ENCODE data around the gene CD83. TPM values are rescaled to one million over a fixed set of nuclear protein-coding genes. Genes with fewer than 3 reads are reported as not detected.

CD83 gene
- total and polyA plus RNA-seq, 9 of the 15 experiments (the other 6 are each of a cell fraction or from before 2014, with no cell fraction given), result 2.5 to 4.1 (median 3.4) TPM

DNA sequence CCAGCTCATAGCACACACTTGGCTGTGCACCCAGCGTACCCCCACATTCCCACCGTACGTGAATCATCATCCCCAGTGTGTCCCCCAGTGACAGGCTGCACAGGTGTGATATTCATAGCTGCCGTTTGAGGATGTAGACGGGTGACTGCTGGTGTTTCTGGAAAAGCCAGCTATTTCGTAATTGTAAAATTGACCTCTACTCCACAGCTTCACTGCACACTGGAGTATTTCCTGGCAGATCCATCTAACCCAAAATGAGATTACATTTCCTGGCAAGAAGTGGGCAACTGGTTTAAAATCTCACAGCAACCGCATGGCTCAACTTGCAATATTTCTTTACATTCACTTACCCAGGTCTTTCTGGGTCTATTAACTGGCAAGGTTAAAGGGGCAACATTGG, 30.3 kb downstream of the CD83 start:
- no peak overlapping the region for H3K4me3 ChIP-seq
- in situ Hi-C loops (cut with MboI), result loop anchor here (5.0 kb wide), 1 partner anchor 241 kb away; no protein-coding TSS in a partner anchor
- no peak for FAIRE-seq

DNA sequence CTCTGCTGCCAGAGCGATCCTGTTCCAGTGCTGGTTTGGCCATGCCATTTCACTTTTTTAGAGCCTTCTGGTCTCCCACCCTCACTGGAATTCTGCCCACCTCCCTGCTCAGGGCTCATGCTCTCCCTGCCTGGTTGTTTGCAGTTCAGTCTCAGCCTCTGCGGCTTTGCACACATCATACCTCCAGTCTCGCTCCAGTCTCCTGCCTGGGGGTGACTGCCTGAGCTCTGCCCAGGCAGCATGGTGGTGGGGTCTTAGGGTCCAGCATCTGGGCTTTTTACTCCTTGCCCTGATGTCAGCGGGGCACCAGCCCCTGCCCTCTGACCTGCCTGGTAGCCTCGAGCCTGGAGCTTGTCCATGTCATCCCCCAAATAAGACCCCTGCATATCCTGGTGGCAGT, 30.9 kb downstream of the CD83 start:
- intact Hi-C loops (cut with micrococcal nuclease) (no loop called here), in situ Hi-C loops (cut with MboI) (loop anchor here (5.0 kb wide), 1 partner anchor 241 kb away; no protein-coding TSS in a partner anchor)
- TF ChIP-seq CEBPB (tag; IDR thresholded peaks at IDR 0.05) (no peak), POLR2AphosphoS2 (IDR thresholded peaks at IDR 0.05; ENCODE audit: low read length) (no peak), SIRT6 (IDR thresholded peaks at IDR 0.05; ENCODE audit: low read depth, low read length) (no peak), C11orf30 (IDR thresholded peaks at IDR 0.05; ENCODE audit: low read depth) (no peak), KDM1A (IDR thresholded peaks at IDR 0.05) (no peak), ZSCAN29 (IDR thresholded peaks at IDR 0.05) (no peak), SAFB2 (IDR thresholded peaks at IDR 0.05; ENCODE audit: borderline replicate concordance, low read depth, low read length, severe bottlenecking) (no peak), CBX8 (IDR thresholded peaks at IDR 0.05; ENCODE audit: borderline replicate concordance, extremely low read depth, low read depth, low read length, poor library complexity, severe bottlenecking) (no peak), ZNF12 (CRISPR knock-in tag; IDR thresholded peaks at IDR 0.05) (no peak), ZNF324 (CRISPR knock-in tag; IDR thresholded peaks at IDR 0.05) (no peak), ZNF766 (CRISPR knock-in tag; conservative IDR thresholded peaks at IDR 0.05) (no peak)
- TF ChIP-seq, protein P1, sequence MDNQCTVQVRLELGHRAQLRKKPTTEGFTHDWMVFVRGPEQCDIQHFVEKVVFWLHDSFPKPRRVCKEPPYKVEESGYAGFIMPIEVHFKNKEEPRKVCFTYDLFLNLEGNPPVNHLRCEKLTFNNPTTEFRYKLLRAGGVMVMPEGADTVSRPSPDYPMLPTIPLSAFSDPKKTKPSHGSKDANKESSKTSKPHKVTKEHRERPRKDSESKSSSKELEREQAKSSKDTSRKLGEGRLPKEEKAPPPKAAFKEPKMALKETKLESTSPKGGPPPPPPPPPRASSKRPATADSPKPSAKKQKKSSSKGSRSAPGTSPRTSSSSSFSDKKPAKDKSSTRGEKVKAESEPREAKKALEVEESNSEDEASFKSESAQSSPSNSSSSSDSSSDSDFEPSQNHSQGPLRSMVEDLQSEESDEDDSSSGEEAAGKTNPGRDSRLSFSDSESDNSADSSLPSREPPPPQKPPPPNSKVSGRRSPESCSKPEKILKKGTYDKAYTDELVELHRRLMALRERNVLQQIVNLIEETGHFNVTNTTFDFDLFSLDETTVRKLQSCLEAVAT (IDR thresholded peaks at IDR 0.05), result no peak
- no peak overlapping the region for H3K4me2 ChIP-seq (ENCODE audit: insufficient read depth, low read length)
- H3K36me3 ChIP-seq (ENCODE audit: control insufficient read depth, insufficient read depth, low read length), result no peaks in the 10 kb centered on the region
- FAIRE-seq (no peak), ATAC-seq (no peak), DNase-seq (ENCODE audit: extremely low read depth in 1 of 4, low spot score in 3 of 4) (no peak)
- H4K20me1 ChIP-seq (replicated peaks; ENCODE audit: control insufficient read depth, insufficient read depth, low read length), result no peaks in the 10 kb centered on the region
- H3K27me3 ChIP-seq (ENCODE audit: control insufficient read depth in 2 of 2, insufficient read depth in 2 of 2, low read length in 2 of 2), result peaks cover 18 to 39% of the 10 kb centered on the region in 2 experiments; a peak in 4 of 5 replicates
- no peaks in the 10 kb centered on the region for H3K79me2 ChIP-seq (ENCODE audit: control insufficient read depth, insufficient read depth, low read length)
- CTCF ChIA-PET (ENCODE audit: low intra/inter-chr PET ratio), result no interaction called here
- BruUV-seq (replicated peaks), result no TSS peak
- no peak overlapping the region for H3K27ac ChIP-seq (ENCODE audit: extremely low read depth, low read depth, low read length)
- no peak overlapping the region for H3K4me3 ChIP-seq
- H3K9ac ChIP-seq (ENCODE audit: insufficient read depth in 1 of 2, low read depth in 2 of 2, low read length in 2 of 2), result no peak overlapping the region
- H3K4me1 ChIP-seq (replicated peaks in 1 of 2; ENCODE audit: control insufficient read depth in 2 of 2, insufficient read depth in 2 of 2, low read length in 2 of 2), result peaks cover 3 to 10% of the 10 kb centered on the region in 2 experiments; a peak in 3 of 5 replicates
- H2AFZ ChIP-seq (ENCODE audit: low read depth, low read length), result no peak overlapping the region
- H3K9me3 ChIP-seq (replicated peaks; ENCODE audit: control insufficient read depth, insufficient read depth, low read depth, low read length), result no peaks in the 10 kb centered on the region
- no peaks in the 10 kb centered on the region for H3K9me1 ChIP-seq (ENCODE audit: control insufficient read depth, insufficient read depth, low read length)
- 16% methylated on average over 5 of the region's 5 CpGs for WGBS (ENCODE audit: insufficient coverage, low coverage, missing lambda C conversion rate)
- POLR2A ChIA-PET, result interaction anchor here (1.1 kb wide), 1 partner anchor 10 kb away, joined by 4 read pairs; no protein-coding TSS in a partner anchor

More for the DNA sequence above, 30.3 kb downstream of the CD83 start:
- no peaks in the 10 kb centered on the region for H4K20me1 ChIP-seq (replicated peaks; ENCODE audit: control insufficient read depth, insufficient read depth, low read length)
- ChIA-PET POLR2A (no interaction called here), CTCF (ENCODE audit: low intra/inter-chr PET ratio) (no interaction called here)
- no peaks in the 10 kb centered on the region for H3K9me3 ChIP-seq (replicated peaks; ENCODE audit: control insufficient read depth, insufficient read depth, low read depth, low read length)
- H3K27ac ChIP-seq (ENCODE audit: extremely low read depth, low read depth, low read length), result no peak overlapping the region
- H3K4me2 ChIP-seq (ENCODE audit: insufficient read depth, low read length), result no peak overlapping the region
- H3K4me1 ChIP-seq (replicated peaks in 1 of 2; ENCODE audit: control insufficient read depth in 2 of 2, insufficient read depth in 2 of 2, low read length in 2 of 2), result peaks cover 3 to 4% of the 10 kb centered on the region in 2 experiments; a peak in 2 of 5 replicates
- DNase-seq (ENCODE audit: extremely low read depth in 1 of 4, low spot score in 3 of 4), result no peak
- H3K79me2 ChIP-seq (ENCODE audit: control insufficient read depth, insufficient read depth, low read length), result no peaks in the 10 kb centered on the region
- H3K9me1 ChIP-seq (ENCODE audit: control insufficient read depth, insufficient read depth, low read length), result no peaks in the 10 kb centered on the region
- no peak for TF ChIP-seq NONO (IDR thresholded peaks at IDR 0.05; ENCODE audit: low read depth in 2 of 2, low read length in 1 of 2)
- TF ChIP-seq HCFC1 (IDR thresholded peaks at IDR 0.05; ENCODE audit: low read depth, low read length), result no peak
- WGBS (ENCODE audit: insufficient coverage, low coverage, missing lambda C conversion rate), result 16% methylated on average over 7 of the region's 7 CpGs
- H3K9ac ChIP-seq (ENCODE audit: insufficient read depth in 1 of 2, low read depth in 2 of 2, low read length in 2 of 2), result no peak overlapping the region
- BruUV-seq (replicated peaks), result no TSS peak
- no peaks in the 10 kb centered on the region for H3K36me3 ChIP-seq (ENCODE audit: control insufficient read depth, insufficient read depth, low read length)
- no peak for ATAC-seq
- intact Hi-C loops (cut with micrococcal nuclease), result no loop called here
- peaks cover 18 to 39% of the 10 kb centered on the region in 2 experiments; a peak in 4 of 5 replicates for H3K27me3 ChIP-seq (ENCODE audit: control insufficient read depth in 2 of 2, insufficient read depth in 2 of 2, low read length in 2 of 2)
- H2AFZ ChIP-seq (ENCODE audit: low read depth, low read length), result no peak overlapping the region

Measured in K562 (cell line).